HG02840 (cell line): ENCODE results near the gene TNS4.

ENCODE experiments used
- ATAC-seq: cut with Tn5 transposase; IDR thresholded peaks from one replicate; pipeline ENCODE4 v1.9.1; 2021; ENCODE audit warnings: mild to moderate bottlenecking, moderate library complexity, moderate number of reproducible peaks; ENCODE audit not compliant: unreplicated experiment, low FRiP score

Gene TNS4

DNA sequence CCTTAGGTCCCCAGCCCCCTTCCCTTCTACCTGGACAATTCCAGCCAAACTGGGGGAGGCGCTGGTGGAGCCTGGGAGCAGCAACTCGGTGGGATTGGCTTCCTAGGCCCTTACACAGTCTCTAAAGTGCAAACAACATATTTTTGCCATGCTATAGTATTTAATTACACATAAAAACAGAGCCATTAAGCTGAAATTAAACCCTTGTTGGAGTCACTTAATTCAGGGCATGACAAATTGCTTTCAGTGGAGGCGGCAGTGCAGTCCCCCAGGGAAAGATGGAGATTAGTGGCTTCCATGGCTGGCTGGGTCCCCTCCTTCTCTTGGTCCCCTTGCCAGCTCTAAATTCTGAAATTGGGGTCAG, 40.8 kb downstream of the TNS4 start:
- ATAC-seq: no peak

DNA sequence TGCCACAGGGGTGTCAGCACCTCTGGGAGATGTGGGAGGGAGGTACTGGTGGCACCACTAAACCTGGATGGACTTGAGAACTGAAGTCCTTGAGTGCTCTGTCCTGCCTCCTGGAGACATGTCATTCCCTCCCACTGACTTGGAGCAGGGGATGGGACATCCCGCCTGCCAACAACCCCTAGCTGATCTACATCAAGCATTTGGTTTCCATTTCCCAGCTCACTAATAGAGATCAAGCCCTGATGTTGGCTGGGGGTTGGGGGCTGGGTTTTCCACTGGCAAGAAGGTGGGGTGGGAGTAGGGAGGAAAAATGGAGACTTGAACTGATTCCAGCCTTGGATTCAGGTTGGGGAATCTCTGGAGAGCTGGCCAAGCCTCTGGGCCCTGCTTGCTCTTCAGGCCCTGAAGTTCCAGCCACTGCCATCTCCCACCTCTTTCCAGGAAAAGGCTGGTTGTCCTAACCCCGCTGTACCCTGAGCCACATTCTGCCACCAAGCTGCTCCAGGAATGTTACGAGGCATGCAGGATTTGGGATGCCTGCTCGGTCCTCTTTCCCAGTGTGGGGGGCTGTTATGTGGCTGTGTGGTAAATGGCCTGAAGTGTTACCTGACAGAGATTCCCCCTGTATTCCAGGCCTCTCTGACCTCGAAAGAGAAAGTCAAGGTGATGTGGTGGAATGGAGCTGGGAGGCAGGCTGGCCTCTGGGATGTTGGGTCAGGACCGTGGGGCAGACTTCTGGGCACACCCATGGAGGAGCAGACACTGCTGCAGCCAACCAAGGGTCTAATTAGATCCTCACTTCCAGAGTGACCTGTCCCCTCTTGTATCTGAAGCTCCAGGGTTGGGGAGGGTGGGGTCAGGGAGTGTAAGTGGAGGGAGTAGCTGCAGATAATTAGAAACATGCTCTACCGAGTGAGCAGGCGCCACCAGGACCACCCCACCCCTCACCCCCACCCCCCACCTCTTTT, 41.5 kb downstream of the TNS4 start:
- no peak for ATAC-seq

- ATAC-seq: no peak
Measured at GRCh38 chr17:40458851-40459482, 42.5 kb downstream of the TNS4 start.

- ATAC-seq: no peak
Measured at GRCh38 chr17:40457964-40458791, 43.2 kb downstream of the TNS4 start.

- ATAC-seq: no peak
Measured at GRCh38 chr17:40457369-40457768, 44.1 kb downstream of the TNS4 start.

GRCh38 chr17:40456396-40456951, 44.9 kb downstream of the TNS4 start:
- no peak for ATAC-seq

DNA sequence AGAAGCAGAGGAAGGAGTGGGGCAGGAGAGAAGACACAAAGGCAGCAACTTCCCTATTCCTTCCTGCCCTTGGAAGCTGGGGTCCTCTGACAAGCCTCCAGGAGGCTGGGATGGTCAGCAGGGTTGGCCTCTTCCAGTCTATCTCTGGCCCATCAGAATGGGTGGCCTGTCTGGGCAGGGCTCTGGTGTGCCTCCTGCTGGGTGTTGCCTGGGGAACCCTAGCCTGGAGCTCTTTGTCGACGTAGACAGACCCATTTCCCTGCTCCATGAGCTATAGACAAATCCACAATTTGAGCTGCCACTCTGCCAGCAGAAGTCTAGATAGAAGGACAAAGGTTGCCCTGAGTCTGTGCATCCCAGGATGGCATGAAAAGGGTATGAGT, 46.8 kb downstream of the TNS4 start:
- ATAC-seq: no peak

GRCh38 chr17:40453881-40454612, 47.4 kb downstream of the TNS4 start:
- ATAC-seq: no peak

- ATAC-seq: no peak
Measured at GRCh38 chr17:40452921-40453378, 48.5 kb downstream of the TNS4 start.

DNA sequence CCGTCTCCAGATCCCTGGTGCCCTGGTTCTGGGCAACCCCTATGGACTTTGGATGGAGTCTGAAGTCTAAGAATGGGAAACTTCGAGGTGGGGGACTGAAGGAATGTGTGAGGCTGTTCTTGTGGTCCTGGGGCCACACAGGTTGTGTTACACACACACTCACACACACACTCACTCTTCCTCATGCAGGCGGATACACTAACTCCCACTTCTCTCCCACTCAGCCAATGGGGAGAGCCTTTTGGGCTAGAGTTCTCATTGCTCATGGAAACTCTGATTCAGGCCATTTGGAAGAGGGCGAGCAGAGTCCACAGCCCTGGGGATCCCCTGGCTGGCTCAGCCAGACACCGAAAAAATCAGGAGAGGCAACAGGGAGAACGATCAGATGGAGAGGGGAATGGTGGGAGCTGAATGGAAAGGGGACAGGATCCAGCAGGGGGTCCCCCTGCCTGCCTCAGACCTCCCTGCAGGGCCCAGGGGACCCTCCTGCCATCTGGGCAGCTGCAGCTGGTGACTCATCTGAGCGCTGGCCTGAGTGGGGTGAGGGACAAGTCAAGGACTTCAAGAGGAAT, 49.1 kb downstream of the TNS4 start:
- no peak for ATAC-seq

- no peak for ATAC-seq
Measured at GRCh38 chr17:40451420-40451819, 50.0 kb downstream of the TNS4 start.

GRCh38 chr17:40450175-40450574, 51.2 kb downstream of the TNS4 start:
- no peak for ATAC-seq

DNA sequence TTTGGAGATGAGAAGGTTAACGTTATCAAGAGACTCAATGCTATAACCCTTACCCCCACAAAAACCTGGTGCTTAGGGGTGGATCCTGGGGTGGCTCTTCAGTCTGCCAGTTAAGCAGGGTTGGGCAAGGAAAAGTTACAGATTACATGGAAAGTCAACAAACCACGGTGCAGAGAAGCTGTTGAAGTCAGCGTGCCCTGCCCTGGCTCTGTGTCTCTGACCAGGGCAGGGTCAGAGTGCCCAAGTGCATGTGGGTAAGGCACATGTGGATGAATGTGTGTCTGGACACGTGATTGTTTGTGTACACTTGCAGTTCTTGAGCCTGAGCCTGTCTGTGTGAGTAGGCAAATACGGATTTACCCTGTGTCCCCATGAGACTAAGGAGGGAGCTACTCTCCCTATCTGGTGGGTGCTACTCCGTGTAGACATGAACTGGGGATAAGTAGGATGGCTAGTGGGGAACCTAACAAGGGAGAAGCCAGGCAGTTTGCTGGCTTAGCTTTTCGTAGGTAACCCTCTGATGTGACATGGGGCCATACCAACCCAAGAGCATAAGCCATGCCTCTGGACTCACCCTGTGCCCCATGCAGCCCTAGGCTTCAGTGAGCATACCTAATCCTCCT, 52.7 kb downstream of the TNS4 start:
- ATAC-seq: no peak

DNA sequence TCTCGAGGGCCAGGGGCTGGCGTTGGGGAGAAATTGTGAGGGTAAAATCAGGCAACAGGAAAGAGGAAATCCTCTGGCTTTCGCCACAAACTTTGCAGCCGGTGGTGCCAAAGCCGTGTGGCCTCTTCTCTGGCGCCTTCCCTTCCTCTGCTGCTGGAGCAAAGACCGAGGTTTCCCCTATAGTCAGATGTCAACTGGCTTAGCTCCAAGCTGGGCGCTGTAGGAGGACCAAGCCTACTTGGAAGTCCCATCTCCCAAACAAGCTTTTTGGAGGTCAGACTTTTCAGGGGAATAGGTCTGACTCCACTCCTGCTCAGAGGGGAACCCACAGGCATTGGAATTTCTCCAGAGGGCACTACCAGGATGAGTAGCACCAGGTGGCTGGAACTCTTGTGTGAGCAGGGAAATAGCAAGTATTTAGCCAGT, 53.2 kb downstream of the TNS4 start:
- no peak for ATAC-seq

DNA sequence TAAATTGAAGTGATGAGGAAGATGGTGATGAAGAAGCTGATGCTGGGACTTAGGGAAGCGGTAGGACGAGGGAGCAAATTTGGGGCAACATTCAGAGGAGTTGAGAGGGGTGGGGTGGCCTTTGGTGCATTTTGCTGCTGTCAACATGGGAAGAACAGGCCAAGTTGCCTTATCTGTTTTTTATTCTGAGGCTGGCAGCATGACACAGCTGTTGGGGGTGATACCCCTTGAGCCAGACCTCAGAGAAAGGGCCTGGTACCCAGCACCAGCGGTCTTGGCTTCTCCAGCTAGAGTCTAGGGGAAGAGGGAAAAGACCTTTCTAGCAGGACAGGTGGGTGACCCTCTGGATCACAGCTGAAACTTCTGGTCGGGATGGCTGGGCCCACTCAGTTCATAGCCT, 53.6 kb downstream of the TNS4 start:
- ATAC-seq: no peak

DNA sequence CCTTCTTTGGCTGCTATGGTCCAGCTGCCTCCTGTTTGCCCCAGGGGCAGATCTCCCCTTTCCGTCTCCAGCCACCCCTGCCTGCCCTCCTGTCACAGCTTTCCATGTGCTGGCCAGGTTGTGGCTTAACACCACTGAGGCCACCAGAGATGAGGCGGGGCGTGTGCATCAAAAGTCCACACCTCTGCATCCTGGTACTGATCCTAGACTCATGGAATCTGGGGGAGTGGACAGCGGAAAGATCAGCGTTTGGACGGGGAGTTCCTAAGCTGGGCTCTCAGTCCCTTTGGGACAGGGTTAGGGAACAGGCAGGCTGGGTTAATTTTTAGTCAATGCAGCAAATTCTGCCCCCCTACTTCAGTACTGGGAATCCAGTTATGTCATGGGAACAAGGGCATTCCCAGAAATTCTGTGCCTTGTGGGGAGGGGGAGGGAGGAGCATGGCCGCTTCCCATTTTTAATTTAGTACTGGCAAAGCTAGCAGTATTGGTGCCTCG, 54.2 kb downstream of the TNS4 start:
- ATAC-seq: no peak

- ATAC-seq: no peak
Measured at GRCh38 chr17:40445751-40446468, 55.5 kb downstream of the TNS4 start.
